ENCODE measurements around the gene HMOX2. TPM values are rescaled to one million over a fixed set of nuclear protein-coding genes. Genes with fewer than 3 reads are reported as not detected.

HMOX2 gene
- total RNA-seq, 1 donor from 2014 or later: 46.4 TPM

- H3K36me3 Mint-ChIP-seq (ENCODE audit: low read depth): peaks cover 3% of the 10 kb centered on the region
- no peak overlapping the region for H3K27ac Mint-ChIP-seq (ENCODE audit: unreplicated experiment)
- TF ChIP-seq CTCF (IDR thresholded peaks at IDR 0.05): no peak
- H3K9me3 Mint-ChIP-seq (ENCODE audit: low read depth): peaks cover 2% of the 10 kb centered on the region
- H3K4me1 Mint-ChIP-seq (ENCODE audit: low read depth): peaks cover 29% of the 10 kb centered on the region
- no peak overlapping the region for H3K4me3 Mint-ChIP-seq (ENCODE audit: unreplicated experiment)
- DNase-seq (ENCODE audit: low spot score): no peak
- H3K27me3 Mint-ChIP-seq (ENCODE audit: low read depth): no peaks in the 10 kb centered on the region
These were observed 3.3 kb upstream of the HMOX2 start for GRCh38 chr16:4472880-4473279.

DNA sequence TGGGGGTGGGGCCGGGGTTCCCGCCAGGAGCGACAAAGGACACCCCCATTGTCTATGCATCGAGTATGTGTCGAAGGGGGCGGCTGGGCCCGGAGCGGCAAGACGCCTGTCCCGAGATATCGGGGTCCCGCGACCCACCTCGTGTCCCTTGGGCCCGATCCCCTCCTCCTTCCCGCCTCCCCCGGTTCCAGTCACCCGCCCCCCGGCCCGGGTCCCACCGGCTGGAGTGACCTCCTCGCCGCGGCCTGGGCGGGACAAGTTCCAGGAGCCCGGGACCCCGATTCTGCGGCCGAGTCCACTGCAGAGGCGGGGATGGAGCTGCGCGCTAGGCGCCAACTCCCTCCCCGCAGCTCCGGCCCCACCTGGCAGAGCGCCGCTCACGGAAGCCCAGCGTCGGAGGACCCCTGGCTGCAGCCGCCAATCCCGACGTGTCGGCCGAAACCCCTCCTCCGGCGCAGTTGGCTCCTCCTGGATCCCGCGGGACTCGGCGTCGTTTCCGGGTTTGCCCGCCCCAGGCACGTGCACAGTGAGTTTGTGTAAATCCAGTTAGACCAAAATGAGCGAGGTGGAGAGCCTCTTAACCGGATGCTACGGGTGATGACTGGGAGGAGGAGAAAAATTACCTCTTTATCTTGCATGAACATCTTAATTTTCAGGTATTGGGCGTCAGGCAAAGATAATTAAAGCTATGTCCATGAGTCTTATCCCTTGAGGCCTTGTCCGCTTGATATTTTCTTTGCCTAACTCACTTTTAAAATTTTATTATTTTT is 1.8 kb upstream of the HMOX2 start, which contains the start of gene NMRAL1:
NMRAL1 (minus strand) TSS at position 434 of the 770 bp plus-strand sequence. CDS start 493 bp downstream, outside the sequence.
- H3K4me1 Mint-ChIP-seq (ENCODE audit: low read depth): peaks cover 34% of the 10 kb centered on the region
- no peaks in the 10 kb centered on the region for H3K36me3 Mint-ChIP-seq (ENCODE audit: low read depth)
- peak within 1 kb of the TSS; percentile 89 for H3K27ac Mint-ChIP-seq (ENCODE audit: unreplicated experiment)
- peak; percentile 97 for DNase-seq (ENCODE audit: low spot score)
- no peaks in the 10 kb centered on the region for H3K27me3 Mint-ChIP-seq (ENCODE audit: low read depth)
- peak within 1 kb of the TSS; percentile 71 for H3K4me3 Mint-ChIP-seq (ENCODE audit: unreplicated experiment)
- peak; percentile 38 for TF ChIP-seq CTCF (IDR thresholded peaks at IDR 0.05)
- peaks cover 2% of the 10 kb centered on the region for H3K9me3 Mint-ChIP-seq (ENCODE audit: low read depth)

DNA sequence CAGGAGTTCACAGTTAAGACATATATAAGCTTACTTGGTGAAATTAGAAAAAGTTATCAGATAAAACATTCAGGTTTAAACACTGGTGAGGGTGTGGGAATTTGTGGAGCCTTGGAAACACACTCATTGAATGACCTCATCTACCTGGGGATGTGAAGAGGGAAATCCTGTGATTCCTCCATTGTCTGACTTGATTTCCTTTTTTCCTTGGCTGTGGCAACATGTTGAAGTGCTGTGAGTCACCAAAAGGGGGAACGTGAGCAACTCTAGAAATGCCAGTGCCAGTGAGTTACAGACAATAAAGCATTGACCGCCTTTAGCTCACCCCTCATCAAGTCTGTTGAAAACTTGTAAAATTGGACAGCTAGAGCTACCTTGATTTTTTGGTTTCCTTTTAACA is 1.8 kb downstream of the HMOX2 start:
- Mint-ChIP-seq H3K27ac (ENCODE audit: unreplicated experiment) (peak overlapping the region; percentile 43), H3K4me3 (ENCODE audit: unreplicated experiment) (peak overlapping the region; percentile 82), H3K27me3 (ENCODE audit: low read depth) (no peaks in the 10 kb centered on the region), H3K4me1 (ENCODE audit: low read depth) (peaks cover 38% of the 10 kb centered on the region), H3K9me3 (ENCODE audit: low read depth) (peaks cover 2% of the 10 kb centered on the region), H3K36me3 (ENCODE audit: low read depth) (no peaks in the 10 kb centered on the region)
- no peak for DNase-seq (ENCODE audit: low spot score)
- peak; percentile 59 for TF ChIP-seq CTCF (IDR thresholded peaks at IDR 0.05)

DNA sequence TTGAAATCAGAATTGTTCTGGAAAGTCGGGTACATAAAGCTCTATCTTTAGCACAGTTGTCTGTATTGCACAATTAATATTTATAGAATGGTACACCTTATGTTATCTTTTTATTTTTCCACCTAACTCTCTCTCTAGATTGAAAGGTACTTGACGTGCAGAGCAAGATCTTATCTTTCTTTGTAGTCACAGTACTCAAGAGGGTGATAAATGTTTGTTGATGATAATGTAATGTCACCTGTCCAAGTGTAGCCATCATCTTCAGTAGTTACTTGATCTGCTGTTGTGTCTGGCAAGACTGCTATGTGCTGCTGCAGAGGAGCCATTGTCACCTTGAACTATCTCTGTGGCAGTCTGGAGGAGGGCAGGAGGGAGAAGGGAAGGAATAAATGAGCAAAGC is 5.3 kb downstream of the HMOX2 start:
- no peaks in the 10 kb centered on the region for H3K9me3 Mint-ChIP-seq (ENCODE audit: low read depth)
- H3K27me3 Mint-ChIP-seq (ENCODE audit: low read depth): no peaks in the 10 kb centered on the region
- DNase-seq (ENCODE audit: low spot score): no peak
- no peak overlapping the region for H3K4me3 Mint-ChIP-seq (ENCODE audit: unreplicated experiment)
- peaks cover 5% of the 10 kb centered on the region for H3K36me3 Mint-ChIP-seq (ENCODE audit: low read depth)
- H3K27ac Mint-ChIP-seq (ENCODE audit: unreplicated experiment): peak overlapping the region; percentile 66
- peaks cover 24% of the 10 kb centered on the region for H3K4me1 Mint-ChIP-seq (ENCODE audit: low read depth)
- TF ChIP-seq CTCF (IDR thresholded peaks at IDR 0.05): no peak

GRCh38 chr16:4481963-4482362 is 5.8 kb downstream of the HMOX2 start:
- H3K9me3 Mint-ChIP-seq (ENCODE audit: low read depth): no peaks in the 10 kb centered on the region
- TF ChIP-seq CTCF (IDR thresholded peaks at IDR 0.05): no peak
- peak overlapping the region; percentile 66 for H3K27ac Mint-ChIP-seq (ENCODE audit: unreplicated experiment)
- no peak overlapping the region for H3K4me3 Mint-ChIP-seq (ENCODE audit: unreplicated experiment)
- peaks cover 5% of the 10 kb centered on the region for H3K36me3 Mint-ChIP-seq (ENCODE audit: low read depth)
- no peak for DNase-seq (ENCODE audit: low spot score)
- H3K27me3 Mint-ChIP-seq (ENCODE audit: low read depth): no peaks in the 10 kb centered on the region
- H3K4me1 Mint-ChIP-seq (ENCODE audit: low read depth): peaks cover 23% of the 10 kb centered on the region

Measured in chondrocyte (in vitro differentiated cells).